ENCODE data around the gene BBC3.
A peak's percentile ranks its signal among the peaks of the same experiment; 100 is the strongest.

BBC3 gene

DNA sequence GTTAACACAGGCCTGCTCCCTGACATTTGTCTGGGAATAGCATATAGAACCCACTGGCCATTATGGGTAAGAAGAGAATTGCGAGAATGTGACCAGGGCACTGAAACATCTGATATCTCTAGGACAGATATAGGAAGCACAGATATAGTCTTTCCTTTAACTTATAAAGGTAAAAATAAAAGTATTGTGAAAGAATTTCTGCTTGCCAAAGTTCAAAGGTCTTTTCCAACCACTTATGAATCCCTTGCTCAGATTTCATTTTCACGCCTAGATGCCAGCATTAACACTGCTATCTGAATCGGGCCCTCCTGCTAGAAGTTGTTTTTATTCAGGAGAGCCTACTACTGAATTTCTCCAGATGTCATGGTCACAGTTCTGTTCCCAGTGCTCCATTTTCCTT is 27.7 kb downstream of the BBC3 start:
- Histone ChIP-seq H3K9ac (no peak overlapping the region), H3K36me3 (peaks cover 100% of the 10 kb centered on the region), H3K4me2 (no peak overlapping the region), H3K4me1 (peaks cover 13% of the 10 kb centered on the region), H3K27ac (no peak overlapping the region), H4K20me1 (0 out of 2 replicates have a peak, but pooled peaks cover 6% of the 10 kb centered on the region), H3K4me3 (no peak overlapping the region), H3K27me3 (no peaks in the 10 kb centered on the region), H3K9me3 (no peaks in the 10 kb centered on the region)
- no peak for TF ChIP-seq Cebpa-rat (IDR thresholded peaks at IDR 0.05)

DNA sequence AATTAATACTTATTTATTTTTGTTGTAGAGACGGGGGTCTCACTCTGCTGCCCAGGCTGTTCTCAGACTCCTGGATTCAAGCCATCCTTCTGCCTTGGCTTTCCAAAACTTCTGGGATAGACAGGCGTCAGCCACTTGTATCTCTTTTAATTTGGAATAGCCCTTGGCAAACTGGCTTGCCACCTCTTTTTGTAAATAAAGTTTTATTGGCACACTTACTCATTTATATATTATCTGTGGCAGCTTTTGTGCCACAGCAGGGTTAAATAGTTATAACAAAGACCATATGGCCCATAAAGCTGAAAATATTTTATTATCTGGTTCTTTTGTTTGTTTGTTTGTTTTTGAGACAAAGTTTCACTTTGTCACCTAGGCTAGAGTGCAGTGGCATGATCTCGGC is 30.5 kb downstream of the BBC3 start:
- H3K4me2 ChIP-seq, result no peak overlapping the region
- H3K4me3 ChIP-seq, result no peak overlapping the region
- no peak overlapping the region for H3K9ac ChIP-seq
- H3K27me3 ChIP-seq, result no peaks in the 10 kb centered on the region
- H4K20me1 ChIP-seq, result 0 out of 2 replicates have a peak, but pooled peaks cover 6% of the 10 kb centered on the region
- no peak overlapping the region for H3K27ac ChIP-seq
- no peaks in the 10 kb centered on the region for H3K4me1 ChIP-seq
- no peak for TF ChIP-seq Cebpa-rat (IDR thresholded peaks at IDR 0.05)
- H3K36me3 ChIP-seq, result peaks cover 97% of the 10 kb centered on the region
- no peaks in the 10 kb centered on the region for H3K9me3 ChIP-seq

DNA sequence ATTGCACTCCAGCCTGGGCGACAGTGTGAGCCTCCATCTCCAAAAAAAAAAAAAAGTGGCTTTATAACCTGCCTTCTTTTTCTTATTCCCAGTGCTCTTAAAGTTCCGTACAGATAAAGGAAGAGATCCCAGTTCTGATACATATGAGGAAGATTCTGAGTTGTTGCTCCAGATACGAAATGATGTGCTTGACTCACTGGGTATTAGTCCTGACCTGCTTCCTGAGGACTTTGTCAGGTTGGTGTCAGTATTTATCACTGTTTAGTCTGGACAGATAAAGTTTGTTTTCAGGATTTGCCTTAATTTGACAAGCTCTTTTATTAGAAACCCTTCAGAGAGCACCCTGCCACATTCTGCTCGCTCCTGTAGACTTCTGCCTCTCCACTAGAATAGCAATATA is 33.9 kb downstream of the BBC3 start:
- Histone ChIP-seq H3K36me3 (peaks cover 91% of the 10 kb centered on the region), H3K4me1 (no peaks in the 10 kb centered on the region), H3K9ac (no peak overlapping the region), H4K20me1 (peaks cover 22% of the 10 kb centered on the region; the same call in 1 of the 2 replicates), H3K4me3 (no peak overlapping the region), H3K27me3 (no peaks in the 10 kb centered on the region), H3K9me3 (no peaks in the 10 kb centered on the region), H3K4me2 (no peak overlapping the region), H3K27ac (no peak overlapping the region)
- no peak for TF ChIP-seq Cebpa-rat (IDR thresholded peaks at IDR 0.05)

DNA sequence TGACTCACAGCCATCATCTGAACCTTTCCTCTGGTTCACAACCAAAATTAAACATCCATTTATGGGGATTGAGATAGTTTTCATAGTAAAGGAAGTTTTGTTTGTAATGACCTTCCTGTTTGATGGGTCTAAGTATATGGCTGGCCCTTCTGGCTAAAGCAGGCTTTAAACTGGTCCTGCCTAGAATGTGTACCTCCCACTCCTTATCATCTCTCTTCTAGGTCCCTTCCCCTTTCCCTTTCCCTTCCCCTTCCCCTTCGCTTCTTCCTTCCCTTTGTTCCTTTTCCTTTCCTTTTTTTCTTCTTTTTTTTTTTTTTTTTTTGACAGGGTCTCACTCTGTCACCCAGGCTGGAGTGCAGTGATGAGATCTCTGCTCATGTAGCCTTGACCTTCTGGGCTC is 35.6 kb downstream of the BBC3 start:
- no peaks in the 10 kb centered on the region for H3K27me3 ChIP-seq
- peaks cover 88% of the 10 kb centered on the region for H3K36me3 ChIP-seq
- H3K9ac ChIP-seq, result no peak overlapping the region
- no peaks in the 10 kb centered on the region for H3K9me3 ChIP-seq
- no peak for TF ChIP-seq Cebpa-rat (IDR thresholded peaks at IDR 0.05)
- H3K4me2 ChIP-seq, result no peak overlapping the region
- H4K20me1 ChIP-seq, result peaks cover 33% of the 10 kb centered on the region
- no peak overlapping the region for H3K4me3 ChIP-seq
- H3K4me1 ChIP-seq, result peaks cover 13% of the 10 kb centered on the region
- H3K27ac ChIP-seq, result no peak overlapping the region

DNA sequence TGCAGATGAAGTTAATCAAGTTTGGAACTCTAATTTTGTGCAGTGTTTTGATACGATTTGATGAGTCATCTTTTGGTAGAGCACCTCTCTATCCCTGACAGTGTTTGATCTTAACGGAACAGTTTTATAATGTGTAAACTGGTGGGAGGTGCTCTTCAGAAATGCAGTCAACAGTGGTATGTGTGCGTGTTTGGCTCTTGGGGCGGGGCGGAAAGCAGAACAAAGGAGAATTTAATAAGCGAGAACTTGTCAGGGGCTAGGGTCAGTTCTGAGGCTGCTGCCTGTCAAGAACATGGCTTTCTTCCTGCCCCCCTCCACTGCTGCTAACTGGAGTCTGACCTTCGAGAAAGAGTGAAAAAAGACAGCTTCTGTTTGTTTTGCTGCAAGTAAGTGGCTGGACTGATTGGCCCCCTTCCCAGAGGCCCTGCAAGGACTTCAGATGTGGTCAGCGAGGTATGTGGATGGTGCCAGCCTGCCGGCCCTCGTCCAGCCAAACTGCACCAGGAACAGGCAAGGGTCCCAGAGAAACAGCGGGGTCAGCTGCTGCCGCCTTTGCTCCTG is 40.8 kb downstream of the BBC3 start:
- TF ChIP-seq Cebpa-rat (IDR thresholded peaks at IDR 0.05), result no peak
- H3K9me3 ChIP-seq, result no peaks in the 10 kb centered on the region
- H3K27ac ChIP-seq, result peak overlapping the region; percentile 26; the same call in 1 of the 2 replicates
- H3K4me3 ChIP-seq, result no peak overlapping the region
- H4K20me1 ChIP-seq, result peaks cover 57% of the 10 kb centered on the region
- peaks cover 91% of the 10 kb centered on the region for H3K36me3 ChIP-seq
- peaks cover 36% of the 10 kb centered on the region for H3K4me1 ChIP-seq
- no peaks in the 10 kb centered on the region for H3K27me3 ChIP-seq
- no peak overlapping the region for H3K9ac ChIP-seq
- H3K4me2 ChIP-seq, result no peak overlapping the region

DNA sequence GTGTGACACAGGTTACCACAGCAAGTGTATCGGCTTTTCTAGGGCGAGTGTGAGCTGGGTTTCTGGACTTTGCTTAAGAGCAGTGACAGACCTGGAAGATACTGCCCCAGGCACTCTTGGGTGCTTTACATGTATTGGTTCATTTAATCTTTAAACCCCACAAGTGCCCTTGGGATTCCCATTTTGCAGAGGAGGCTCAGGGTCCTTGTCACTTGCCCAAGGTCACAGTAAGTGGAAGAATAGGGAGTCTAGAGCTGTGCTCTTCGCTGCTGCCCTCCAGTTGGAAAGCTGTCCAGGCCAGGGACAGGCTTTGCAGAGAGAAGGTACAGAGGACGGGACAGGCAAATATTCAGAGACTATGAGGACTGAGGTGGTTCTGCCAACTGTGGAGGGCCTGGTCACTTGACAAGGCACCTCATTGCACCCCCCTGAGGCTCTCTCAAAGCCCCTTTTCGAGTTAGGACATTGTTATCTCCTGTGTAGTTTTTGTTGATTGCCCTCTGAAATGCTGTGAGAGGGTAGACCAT is 42.4 kb downstream of the BBC3 start:
- H3K9ac ChIP-seq, result 0 out of 2 replicates have a peak overlapping the region, but pooled peaks have one; percentile 22
- H3K36me3 ChIP-seq, result peaks cover 91% of the 10 kb centered on the region
- H3K27ac ChIP-seq, result no peak overlapping the region
- TF ChIP-seq Cebpa-rat (IDR thresholded peaks at IDR 0.05), result no peak
- H3K9me3 ChIP-seq, result no peaks in the 10 kb centered on the region
- peaks cover 36% of the 10 kb centered on the region for H3K4me1 ChIP-seq
- H3K4me3 ChIP-seq, result no peak overlapping the region
- peaks cover 49% of the 10 kb centered on the region for H4K20me1 ChIP-seq
- H3K4me2 ChIP-seq, result no peak overlapping the region
- H3K27me3 ChIP-seq, result no peaks in the 10 kb centered on the region

DNA sequence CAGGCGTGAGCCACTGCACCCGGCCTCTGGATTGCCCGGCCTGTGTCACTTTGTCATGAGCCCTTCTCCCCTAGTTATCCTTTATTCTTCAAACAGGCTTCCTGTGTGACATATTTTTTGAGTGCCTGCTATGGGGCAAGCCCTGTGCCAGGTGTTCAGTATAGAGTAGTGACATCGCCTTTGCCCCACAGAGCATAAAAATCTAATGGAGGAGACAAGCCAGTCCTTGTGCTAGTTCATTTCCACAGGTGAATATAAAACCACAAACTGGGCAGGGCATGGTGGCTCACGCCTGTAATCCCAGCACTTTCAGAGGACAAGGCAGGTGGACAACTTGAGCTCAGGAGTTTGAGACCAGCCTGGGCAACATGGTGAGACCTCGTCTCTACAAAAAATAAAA is 43.2 kb downstream of the BBC3 start:
- H3K4me2 ChIP-seq, result no peak overlapping the region
- H3K4me3 ChIP-seq, result no peak overlapping the region
- H3K9me3 ChIP-seq, result no peaks in the 10 kb centered on the region
- H3K9ac ChIP-seq, result no peak overlapping the region
- no peak overlapping the region for H3K27ac ChIP-seq
- H3K36me3 ChIP-seq, result peaks cover 94% of the 10 kb centered on the region
- no peak for TF ChIP-seq Cebpa-rat (IDR thresholded peaks at IDR 0.05)
- no peaks in the 10 kb centered on the region for H3K27me3 ChIP-seq
- H4K20me1 ChIP-seq, result peaks cover 51% of the 10 kb centered on the region
- peaks cover 36% of the 10 kb centered on the region for H3K4me1 ChIP-seq

DNA sequence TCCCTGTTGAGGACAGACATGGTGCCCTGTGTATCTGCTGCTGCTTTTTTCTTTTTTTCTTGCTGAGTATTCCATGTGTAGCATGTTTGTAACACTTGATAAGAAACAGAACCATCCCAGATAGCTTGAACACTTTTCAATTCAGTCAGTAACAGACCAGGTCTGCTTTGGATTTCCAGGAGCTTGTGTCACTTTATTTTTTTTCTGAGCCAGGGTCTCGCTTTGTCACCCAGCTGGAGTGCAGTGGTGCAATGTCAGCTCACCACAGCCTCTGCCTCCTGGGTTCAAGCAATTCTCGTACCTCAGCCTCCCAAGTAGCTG is 43.7 kb downstream of the BBC3 start:
- Histone ChIP-seq H3K4me1 (peaks cover 36% of the 10 kb centered on the region), H3K4me3 (no peak overlapping the region), H3K36me3 (peaks cover 97% of the 10 kb centered on the region), H4K20me1 (peaks cover 55% of the 10 kb centered on the region), H3K9me3 (no peaks in the 10 kb centered on the region), H3K27me3 (no peaks in the 10 kb centered on the region), H3K9ac (no peak overlapping the region), H3K27ac (0 out of 2 replicates have a peak overlapping the region, but pooled peaks have one; percentile 50), H3K4me2 (no peak overlapping the region)
- no peak for TF ChIP-seq Cebpa-rat (IDR thresholded peaks at IDR 0.05)

DNA sequence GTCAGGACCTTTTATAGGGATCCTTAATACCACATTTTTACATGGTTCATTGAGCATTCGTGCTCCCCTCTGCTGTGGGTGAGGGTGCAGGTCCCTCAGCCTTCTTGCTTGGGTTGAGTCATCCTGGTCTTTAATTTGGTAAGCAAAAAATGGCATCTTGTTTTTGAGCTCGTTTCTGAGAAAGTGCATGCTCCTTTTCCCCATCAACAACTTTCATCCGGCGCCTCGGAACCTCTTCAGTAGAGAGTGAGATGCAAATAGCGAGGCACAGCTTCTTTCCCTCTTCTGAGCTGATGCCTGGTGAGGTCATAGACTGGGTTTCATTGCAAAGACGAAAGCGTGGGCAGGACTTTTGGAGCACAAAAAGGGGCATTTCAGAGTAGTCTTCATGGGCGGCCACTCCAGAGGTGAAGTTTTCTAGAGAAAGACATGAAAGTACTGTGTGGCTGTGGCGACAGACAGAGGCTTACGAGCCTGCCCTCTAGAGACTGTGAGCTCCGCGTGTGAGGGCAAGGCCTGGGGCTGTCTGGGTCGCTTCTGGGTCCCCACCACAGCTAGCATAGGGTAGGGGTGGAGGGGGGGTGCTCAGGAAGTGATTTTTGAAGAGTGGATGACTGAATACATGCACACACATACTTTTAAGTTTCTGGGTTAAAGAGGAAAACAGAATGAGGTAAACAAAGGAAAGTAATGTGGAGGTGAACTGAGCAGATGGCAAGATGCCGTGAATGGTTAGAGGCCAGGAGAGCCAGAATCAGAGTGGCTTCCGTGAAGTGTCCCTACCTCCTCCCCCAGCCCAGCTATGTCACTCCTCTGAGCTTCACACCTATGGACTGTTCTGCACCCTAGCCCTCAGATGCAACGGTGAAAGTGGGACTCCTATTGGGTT is 44.3 kb downstream of the BBC3 start:
- H4K20me1 ChIP-seq, result peaks cover 61% of the 10 kb centered on the region
- peaks cover 35% of the 10 kb centered on the region for H3K4me1 ChIP-seq
- H3K9me3 ChIP-seq, result no peaks in the 10 kb centered on the region
- peaks cover 99% of the 10 kb centered on the region for H3K36me3 ChIP-seq
- H3K4me2 ChIP-seq, result peak overlapping the region; percentile 6; the same call in 1 of the 2 replicates
- TF ChIP-seq Cebpa-rat (IDR thresholded peaks at IDR 0.05), result no peak
- H3K27ac ChIP-seq, result peak overlapping the region; percentile 50; the same call in 1 of the 2 replicates
- H3K9ac ChIP-seq, result peak overlapping the region; percentile 16; the same call in 1 of the 2 replicates
- no peak overlapping the region for H3K4me3 ChIP-seq
- H3K27me3 ChIP-seq, result no peaks in the 10 kb centered on the region

DNA sequence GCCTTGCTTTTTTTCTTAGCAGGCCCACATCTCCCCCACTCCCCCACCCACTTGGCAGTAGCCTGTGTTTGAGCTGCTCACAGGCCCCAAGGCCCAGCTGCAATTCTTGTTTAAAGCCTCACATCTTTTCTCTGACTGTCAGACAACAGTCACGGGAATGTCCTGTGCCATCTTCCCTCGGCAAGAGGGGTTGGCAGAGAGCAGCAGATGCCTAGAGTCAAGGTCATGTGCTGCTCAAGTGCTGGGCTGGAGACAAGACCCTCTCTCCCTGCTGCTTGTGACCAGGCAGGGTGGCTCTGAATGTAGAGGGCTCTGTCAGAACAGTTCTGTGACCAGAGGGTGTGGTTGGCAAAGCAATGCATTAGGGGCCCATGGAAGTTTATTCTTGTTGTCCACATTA is 47.4 kb downstream of the BBC3 start:
- Histone ChIP-seq H4K20me1 (peaks cover 54% of the 10 kb centered on the region), H3K36me3 (peaks cover 99% of the 10 kb centered on the region)
- TF ChIP-seq Cebpa-rat (IDR thresholded peaks at IDR 0.05), result no peak

More for the DNA sequence above, 47.4 kb downstream of the BBC3 start:
- no peak overlapping the region for H3K4me2 ChIP-seq
- H3K9me3 ChIP-seq, result no peaks in the 10 kb centered on the region
- H3K27ac ChIP-seq, result no peak overlapping the region
- H3K27me3 ChIP-seq, result no peaks in the 10 kb centered on the region
- peaks cover 20% of the 10 kb centered on the region for H3K4me1 ChIP-seq
- H3K9ac ChIP-seq, result no peak overlapping the region
- no peak overlapping the region for H3K4me3 ChIP-seq
